ENCODE results near the gene IGFBP1.

- TF ChIP-seq CTCF (IDR thresholded peaks at IDR 0.05 in 8 of 11, conservative IDR thresholded peaks at IDR 0.05 in 3 of 11) = no peak
- no peak for TF ChIP-seq POLR2AphosphoS5 (IDR thresholded peaks at IDR 0.05)
- no peak for TF ChIP-seq POLR2A (IDR thresholded peaks at IDR 0.05)
These were observed 23.0 kb downstream of the IGFBP1 start for GRCh38 chr7:45911311-45911710.
